Hepatocyte (in vitro differentiated cells): ENCODE data around the gene XYLT1. TPM values are rescaled to one million over a fixed set of nuclear protein-coding genes. Genes with fewer than 3 reads are reported as not detected.

Source experiments
- DNase-seq: peaks from one replicate; pipeline ENCODE4 v3.0.0-alpha.2; 2016; ENCODE audit warnings: low spot score
- H2AFZ ChIP-seq: fragments of 200-600 bp; sonication (generic); 2 replicates; pipeline ENCODE4 v1.6.0; 2016; ENCODE audit warnings: antibody characterized with exemption, mild to moderate bottlenecking
- H3K27ac ChIP-seq: fragments of 200-600 bp; sonication (generic); 2 replicates; pipeline ENCODE4 v1.5.1; 2016; ENCODE audit warnings: mild to moderate bottlenecking
- H3K27me3 ChIP-seq: fragments of 200-600 bp; sonication (generic); 2 replicates; pipeline ENCODE4 v1.6.1; 2016
- H3K36me3 ChIP-seq: fragments of 200-600 bp; sonication (generic); replicated peaks from 2 replicates; pipeline ENCODE4 v1.5.1; 2016; ENCODE audit warnings: low read depth; ENCODE audit not compliant: insufficient read depth
- H3K4me1 ChIP-seq: fragments of 200-600 bp; sonication (generic); 2 replicates; pipeline ENCODE4 v1.5.1; 2016; ENCODE audit warnings: mild to moderate bottlenecking, moderate library complexity; ENCODE audit not compliant: insufficient read depth
- H3K4me2 ChIP-seq: fragments of 200-600 bp; sonication (generic); 2 replicates; pipeline ENCODE4 v1.6.0; 2016
- H3K4me3 ChIP-seq: fragments of 200-600 bp; sonication (generic); 2 replicates; pipeline ENCODE4 v1.5.1; 2016; ENCODE audit warnings: mild to moderate bottlenecking
- H3K79me2 ChIP-seq: fragments of 200-600 bp; sonication (generic); 2 replicates; pipeline ENCODE4 v1.6.0; 2017; ENCODE audit warnings: mild to moderate bottlenecking
- H3K9me2 ChIP-seq: fragments of 200-600 bp; sonication (generic); replicated peaks from 2 replicates; pipeline ENCODE4 v1.6.0; 2017; ENCODE audit warnings: mild to moderate bottlenecking; ENCODE audit not compliant: insufficient read depth
- H3K9me3 ChIP-seq: fragments of 200-600 bp; sonication (generic); 2 replicates; pipeline ENCODE4 v1.5.1; 2016; ENCODE audit warnings: low read depth, mild to moderate bottlenecking
- H4K20me1 ChIP-seq: fragments of 200-600 bp; sonication (generic); 2 replicates; pipeline ENCODE4 v1.6.0; 2016; ENCODE audit warnings: mild to moderate bottlenecking; ENCODE audit not compliant: insufficient read depth, poor library complexity, severe bottlenecking
- CTCF ChIP-seq: fragments of 200-600 bp; sonication (generic); IDR thresholded peaks from 2 replicates; pipeline ENCODE4 v1.5.1; 2016; ENCODE audit warnings: antibody characterized with exemption, mild to moderate bottlenecking; ENCODE audit not compliant: poor library complexity
- EZH2 ChIP-seq: fragments of 200-600 bp; sonication (generic); IDR thresholded peaks from 2 replicates; pipeline ENCODE4 v1.6.1; 2016; ENCODE audit warnings: antibody characterized with exemption, mild to moderate bottlenecking, borderline replicate concordance
- EZH2phosphoT487 ChIP-seq: fragments of 200-600 bp; sonication (generic); IDR thresholded peaks from one replicate; pipeline ENCODE4 v1.6.1; 2018; ENCODE audit warnings: antibody characterized with exemption, mild to moderate bottlenecking, low read depth, moderate library complexity; ENCODE audit not compliant: unreplicated experiment, severe bottlenecking
- WGBS: methylation state at CpG from one replicate; pipeline ENCODE4 v1.1.6; 2016; ENCODE audit warnings: low lambda C conversion rate; ENCODE audit errors: missing lambda C conversion rate; 5-methylcytosine and 5-hydroxymethylcytosine counted together
- polyA plus RNA-seq: library from polyadenylated mRNA; unstranded; fragments of >200 nt; fragmentation: Nextera tagmentation; extraction: Ambion mirVana; gene quantifications from 2 replicates; pipeline ENCODE4 v1.2.1, GENCODE V29; 2016
- total RNA-seq: library from RNA; depleted of rRNA; stranded (reverse); fragments of >200 nt; gene quantifications from 2 replicates; pipeline ENCODE4 v1.2.3, GENCODE V29; 2014

The XYLT1 gene
- total and polyA plus RNA-seq, 2 experiments from 2014 or later, result 6.9 to 13.7 TPM

GRCh38 chr16:17313793-17314547 lies 156.8 kb downstream of the XYLT1 start:
- no peaks in the 10 kb centered on the region for H3K9me2 ChIP-seq
- peaks cover 6% of the 10 kb centered on the region for H3K79me2 ChIP-seq
- no peak for TF ChIP-seq CTCF
- no peak for TF ChIP-seq EZH2phosphoT487
- TF ChIP-seq EZH2, result no peak
- no peaks in the 10 kb centered on the region for H4K20me1 ChIP-seq
- H3K9me3 ChIP-seq, result no peaks in the 10 kb centered on the region
- peak overlapping the region; percentile 94 for H3K27ac ChIP-seq
- no peaks in the 10 kb centered on the region for H3K27me3 ChIP-seq
- peak overlapping the region; percentile 4 for H3K4me2 ChIP-seq
- H3K4me3 ChIP-seq, result no peak overlapping the region
- no peak for DNase-seq
- H2AFZ ChIP-seq, result no peak overlapping the region
- peaks cover 25% of the 10 kb centered on the region for H3K4me1 ChIP-seq
- WGBS, result 83% methylated on average over 7 of the region's 7 CpGs
- H3K36me3 ChIP-seq, result no peaks in the 10 kb centered on the region

DNA sequence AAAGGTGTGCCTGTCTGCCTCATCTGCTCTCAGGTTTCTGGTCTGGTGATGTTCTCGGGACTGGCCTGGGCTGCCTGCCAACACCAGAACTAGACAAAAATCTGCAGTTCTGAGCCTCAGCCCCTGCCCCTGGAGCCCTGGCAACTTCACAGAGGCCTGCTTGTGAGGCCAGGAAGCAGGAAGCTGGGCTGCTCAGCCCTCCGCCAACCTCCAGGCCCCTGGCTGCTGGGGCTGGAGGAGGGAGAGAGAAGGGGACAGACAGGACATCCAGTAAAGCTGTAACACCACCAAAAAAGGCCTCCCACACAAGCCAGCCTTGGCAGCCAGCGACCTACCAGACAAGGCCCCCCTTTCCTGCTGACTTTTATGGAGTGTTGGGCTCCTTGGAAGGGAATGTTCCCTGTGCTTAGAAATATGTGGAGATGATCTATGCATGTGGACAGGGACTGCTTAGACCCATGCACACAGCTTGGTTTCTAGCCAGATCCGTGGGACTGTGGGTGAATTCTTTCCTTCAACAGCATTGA lies 157.6 kb downstream of the XYLT1 start:
- H3K27ac ChIP-seq, result peak overlapping the region; percentile 94
- H3K27me3 ChIP-seq, result no peaks in the 10 kb centered on the region
- H3K4me3 ChIP-seq, result no peak overlapping the region
- H3K9me2 ChIP-seq, result no peaks in the 10 kb centered on the region
- H3K4me1 ChIP-seq, result peaks cover 25% of the 10 kb centered on the region
- peak overlapping the region; percentile 4 for H3K4me2 ChIP-seq
- peaks cover 6% of the 10 kb centered on the region for H3K79me2 ChIP-seq
- no peak for TF ChIP-seq EZH2phosphoT487
- no peak for TF ChIP-seq CTCF
- TF ChIP-seq EZH2, result no peak
- no peak overlapping the region for H2AFZ ChIP-seq
- H3K9me3 ChIP-seq, result no peaks in the 10 kb centered on the region
- 42% methylated on average over 4 of the region's 4 CpGs for WGBS
- DNase-seq, result peak; percentile 78
- no peaks in the 10 kb centered on the region for H3K36me3 ChIP-seq
- no peaks in the 10 kb centered on the region for H4K20me1 ChIP-seq

DNA sequence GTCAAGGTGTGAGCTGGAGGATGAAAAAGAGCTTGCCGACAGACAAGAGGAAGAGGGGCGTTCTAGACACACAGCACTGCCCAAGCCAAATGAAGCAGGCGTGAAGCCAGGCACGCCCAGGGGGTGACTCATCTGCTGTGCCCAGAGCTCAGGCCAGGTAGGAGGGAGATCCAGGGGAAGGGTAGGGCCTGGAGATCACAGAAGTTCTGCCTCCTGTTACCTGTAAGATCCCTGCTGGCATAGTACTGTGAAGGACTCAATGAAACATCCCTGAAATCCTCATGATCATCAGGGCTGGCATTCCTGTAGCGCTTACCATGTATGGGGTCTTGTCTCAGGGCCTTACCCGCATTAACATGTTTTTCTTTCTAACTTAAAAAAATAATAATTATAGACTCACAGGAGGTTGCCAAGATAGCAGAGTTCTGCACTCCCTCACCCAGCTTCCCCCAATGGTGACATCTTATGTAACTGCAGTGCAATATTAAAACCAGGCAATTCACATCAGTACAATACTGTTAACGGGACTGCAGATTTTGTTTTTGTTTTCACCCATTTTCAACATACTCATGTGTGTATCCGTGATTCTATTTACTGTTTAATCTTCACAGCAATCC lies 158.6 kb downstream of the XYLT1 start:
- Histone ChIP-seq H3K4me1 (peaks cover 29% of the 10 kb centered on the region), H4K20me1 (no peaks in the 10 kb centered on the region), H3K9me2 (no peaks in the 10 kb centered on the region), H3K79me2 (peaks cover 6% of the 10 kb centered on the region), H3K36me3 (no peaks in the 10 kb centered on the region), H3K4me2 (no peak overlapping the region), H3K27ac (peak overlapping the region; percentile 94), H2AFZ (no peak overlapping the region), H3K4me3 (no peak overlapping the region), H3K27me3 (no peaks in the 10 kb centered on the region), H3K9me3 (no peaks in the 10 kb centered on the region)
- DNase-seq, result peak; percentile 35
- WGBS, result 77% methylated on average over 8 of the region's 8 CpGs
- TF ChIP-seq EZH2phosphoT487 (no peak), EZH2 (no peak), CTCF (no peak)
